ENCODE data around the gene NF2.

The NF2 gene

GRCh38 chr22:29658176-29658575, 54.7 kb downstream of the NF2 start:
- no peak for TF ChIP-seq GATA2 (IDR thresholded peaks at IDR 0.05; ENCODE audit: low read depth, low read length)
- TF ChIP-seq GATA3 (IDR thresholded peaks at IDR 0.05; ENCODE audit: low read depth, low read length), result no peak

GRCh38 chr22:29660021-29660420, 56.6 kb downstream of the NF2 start:
- TF ChIP-seq GATA3 (IDR thresholded peaks at IDR 0.05; ENCODE audit: low read depth, low read length) (no peak), GATA2 (IDR thresholded peaks at IDR 0.05; ENCODE audit: low read depth, low read length) (no peak)

- no peak for TF ChIP-seq GATA2 (IDR thresholded peaks at IDR 0.05; ENCODE audit: low read depth, low read length)
- no peak for TF ChIP-seq GATA3 (IDR thresholded peaks at IDR 0.05; ENCODE audit: low read depth, low read length)
These were observed 57.9 kb downstream of the NF2 start for GRCh38 chr22:29661336-29661735.

GRCh38 chr22:29663180-29663821, 59.9 kb downstream of the NF2 start:
- no peak for TF ChIP-seq GATA2 (IDR thresholded peaks at IDR 0.05; ENCODE audit: low read depth, low read length)

- TF ChIP-seq GATA3 (IDR thresholded peaks at IDR 0.05; ENCODE audit: low read depth, low read length) (no peak), GATA2 (IDR thresholded peaks at IDR 0.05; ENCODE audit: low read depth, low read length) (no peak)
These were observed 62.1 kb downstream of the NF2 start for GRCh38 chr22:29665486-29665885.

GRCh38 chr22:29668673-29669072, 65.2 kb downstream of the NF2 start:
- TF ChIP-seq GATA2 (IDR thresholded peaks at IDR 0.05; ENCODE audit: low read depth, low read length) (no peak), GATA3 (IDR thresholded peaks at IDR 0.05; ENCODE audit: low read depth, low read length) (no peak)

GRCh38 chr22:29670626-29671025, 67.2 kb downstream of the NF2 start:
- TF ChIP-seq GATA3 (IDR thresholded peaks at IDR 0.05; ENCODE audit: low read depth, low read length) (no peak), GATA2 (IDR thresholded peaks at IDR 0.05; ENCODE audit: low read depth, low read length) (no peak)

GRCh38 chr22:29673361-29674066, 70.1 kb downstream of the NF2 start:
- no peak for TF ChIP-seq GATA2 (IDR thresholded peaks at IDR 0.05; ENCODE audit: low read depth, low read length)
- no peak for TF ChIP-seq GATA3 (IDR thresholded peaks at IDR 0.05; ENCODE audit: low read depth, low read length)

- TF ChIP-seq GATA2 (IDR thresholded peaks at IDR 0.05; ENCODE audit: low read depth, low read length) (no peak), GATA3 (IDR thresholded peaks at IDR 0.05; ENCODE audit: low read depth, low read length) (no peak)
These were observed 70.7 kb downstream of the NF2 start for GRCh38 chr22:29674121-29674520.

GRCh38 chr22:29679316-29679715, 75.9 kb downstream of the NF2 start:
- TF ChIP-seq GATA3 (IDR thresholded peaks at IDR 0.05; ENCODE audit: low read depth, low read length) (no peak), GATA2 (IDR thresholded peaks at IDR 0.05; ENCODE audit: low read depth, low read length) (no peak)

GRCh38 chr22:29683536-29683935, 80.1 kb downstream of the NF2 start:
- TF ChIP-seq GATA3 (IDR thresholded peaks at IDR 0.05; ENCODE audit: low read depth, low read length) (no peak), GATA2 (IDR thresholded peaks at IDR 0.05; ENCODE audit: low read depth, low read length) (no peak)

GRCh38 chr22:29684244-29684643, 80.8 kb downstream of the NF2 start:
- TF ChIP-seq GATA2 (IDR thresholded peaks at IDR 0.05; ENCODE audit: low read depth, low read length), result no peak
- TF ChIP-seq GATA3 (IDR thresholded peaks at IDR 0.05; ENCODE audit: low read depth, low read length), result no peak

GRCh38 chr22:29689206-29689879, 85.9 kb downstream of the NF2 start:
- TF ChIP-seq GATA2 (IDR thresholded peaks at IDR 0.05; ENCODE audit: low read depth, low read length), result no peak
- no peak for TF ChIP-seq GATA3 (IDR thresholded peaks at IDR 0.05; ENCODE audit: low read depth, low read length)

GRCh38 chr22:29689880-29690213, 86.4 kb downstream of the NF2 start:
- TF ChIP-seq GATA2 (IDR thresholded peaks at IDR 0.05; ENCODE audit: low read depth, low read length), result no peak
- TF ChIP-seq GATA3 (IDR thresholded peaks at IDR 0.05; ENCODE audit: low read depth, low read length), result no peak

- TF ChIP-seq GATA2 (IDR thresholded peaks at IDR 0.05; ENCODE audit: low read depth, low read length) (no peak), GATA3 (IDR thresholded peaks at IDR 0.05; ENCODE audit: low read depth, low read length) (no peak)
These were observed 87.0 kb downstream of the NF2 start for GRCh38 chr22:29690476-29690875.
